ENCODE results near the gene TCF20.

TCF20 gene

GRCh38 chr22:42281706-42282251 is 11.3 kb upstream of the TCF20 start:
- TF ChIP-seq CTCF (IDR thresholded peaks at IDR 0.05) (no peak), ZFX (IDR thresholded peaks at IDR 0.05; ENCODE audit: borderline replicate concordance) (no peak)
- H3K27ac ChIP-seq, result no peak overlapping the region

GRCh38 chr22:42281284-42281683 is 10.8 kb upstream of the TCF20 start:
- no peak overlapping the region for H3K27ac ChIP-seq

DNA sequence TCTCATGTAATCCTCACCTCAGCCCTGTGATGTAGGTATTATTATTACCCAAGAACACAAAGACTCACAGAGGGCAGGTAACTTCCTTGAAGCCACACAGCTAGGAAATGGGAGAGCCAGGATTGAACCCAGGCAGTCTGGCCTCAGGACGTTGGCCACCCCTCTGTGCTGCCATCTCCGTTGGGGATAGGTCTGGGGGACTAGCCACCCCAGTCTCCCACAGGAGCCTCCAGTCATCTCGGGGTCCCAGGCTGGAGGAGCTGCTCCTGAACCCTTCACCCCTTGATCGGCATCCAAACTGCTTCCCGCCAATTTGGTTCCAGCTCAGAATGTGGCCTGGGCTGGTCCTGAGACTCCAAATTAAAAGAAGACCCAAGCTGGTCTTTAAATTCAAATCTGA is 10.4 kb upstream of the TCF20 start:
- TF ChIP-seq ZFX (IDR thresholded peaks at IDR 0.05; ENCODE audit: borderline replicate concordance) (no peak), CTCF (IDR thresholded peaks at IDR 0.05) (no peak)
- H3K27ac ChIP-seq, result no peak overlapping the region

More at GRCh38 chr22:42281284-42281683, 10.8 kb upstream of the TCF20 start:
- TF ChIP-seq CTCF (IDR thresholded peaks at IDR 0.05) (no peak), ZFX (IDR thresholded peaks at IDR 0.05; ENCODE audit: borderline replicate concordance) (no peak)

DNA sequence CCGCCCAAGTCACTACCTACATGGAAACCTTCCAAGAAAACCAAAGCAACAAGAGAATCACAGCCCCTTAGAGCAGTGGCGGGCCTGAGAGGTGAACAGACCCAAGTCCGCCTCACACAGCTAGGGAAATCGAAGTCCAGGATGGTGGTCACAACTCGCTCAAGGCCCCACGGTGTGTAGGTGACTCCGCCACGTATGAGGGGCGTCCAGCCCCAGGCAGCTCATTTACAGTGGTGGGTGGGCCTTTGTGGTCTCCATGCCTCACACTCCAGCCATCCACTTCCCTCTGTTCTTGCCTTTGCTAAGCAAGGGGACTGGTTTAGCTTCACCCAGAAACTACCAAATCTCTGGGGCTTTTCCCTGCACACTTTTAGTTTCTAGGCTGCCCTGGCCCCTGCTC is 9.7 kb upstream of the TCF20 start:
- TF ChIP-seq ZFX (IDR thresholded peaks at IDR 0.05; ENCODE audit: borderline replicate concordance), result no peak
- no peak for TF ChIP-seq CTCF (IDR thresholded peaks at IDR 0.05)
- H3K27ac ChIP-seq, result no peak overlapping the region

DNA sequence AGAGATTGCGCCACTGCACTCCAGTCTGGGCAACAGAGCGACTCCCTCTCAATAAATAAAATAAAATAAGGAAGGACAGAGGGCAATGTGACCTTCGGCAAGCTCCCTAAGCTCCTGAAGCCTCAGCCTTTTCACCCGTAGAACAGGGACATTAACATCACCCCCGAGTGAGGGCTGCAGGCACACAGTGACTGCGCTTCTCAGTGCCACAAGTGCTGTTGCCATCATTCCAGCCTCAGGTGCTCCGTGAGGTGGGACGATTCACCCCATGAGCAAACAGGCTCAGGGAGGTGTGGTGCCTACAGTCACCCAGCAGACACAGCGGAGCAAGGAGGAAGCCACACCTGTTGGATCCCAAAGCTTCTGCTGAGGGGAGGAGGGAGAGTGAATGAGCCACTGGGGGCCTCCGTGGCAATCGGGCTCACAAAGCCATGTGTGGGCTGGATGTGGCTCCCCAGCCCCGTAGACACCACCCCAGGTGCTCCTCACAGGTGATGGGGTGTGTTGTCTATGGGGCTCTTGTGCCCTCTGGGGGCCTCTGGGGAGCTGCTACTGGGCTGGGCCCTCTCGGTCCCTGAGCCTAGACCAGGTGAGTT is 9.1 kb upstream of the TCF20 start:
- no peak for TF ChIP-seq CTCF (IDR thresholded peaks at IDR 0.05)
- H3K27ac ChIP-seq, result no peak overlapping the region

GRCh38 chr22:42277988-42278776 is 7.7 kb upstream of the TCF20 start:
- TF ChIP-seq ZFX (IDR thresholded peaks at IDR 0.05; ENCODE audit: borderline replicate concordance), result no peak
- TF ChIP-seq CTCF (IDR thresholded peaks at IDR 0.05), result peak; percentile 9; the same call in 1 of the 2 replicates
- no peak overlapping the region for H3K27ac ChIP-seq

DNA sequence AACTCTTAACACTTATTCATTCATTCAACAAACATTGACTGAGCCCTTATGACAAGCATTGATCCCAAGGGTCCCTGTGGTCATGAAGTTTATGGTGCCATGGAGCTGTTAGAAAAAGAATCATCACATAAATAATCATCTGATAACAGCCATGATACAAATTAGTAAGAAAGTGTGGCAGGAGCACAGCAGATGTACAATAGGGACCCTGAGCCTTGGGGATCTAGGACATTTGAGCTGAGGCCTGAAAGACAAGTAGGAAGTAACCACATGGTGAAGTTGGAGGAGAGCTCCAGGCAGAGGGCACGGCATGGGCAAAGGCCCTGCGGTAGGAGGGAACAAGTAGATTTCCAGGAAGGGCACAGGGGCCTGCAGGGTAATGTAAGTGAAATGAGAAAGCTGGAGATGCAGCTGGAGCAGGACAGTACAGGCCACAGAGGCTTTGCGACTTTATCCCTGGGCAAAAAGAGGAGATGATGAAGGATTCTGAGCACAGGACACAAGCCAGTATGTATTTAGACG is 6.8 kb upstream of the TCF20 start:
- no peak for TF ChIP-seq CTCF (IDR thresholded peaks at IDR 0.05)
- no peak for TF ChIP-seq ZFX (IDR thresholded peaks at IDR 0.05; ENCODE audit: borderline replicate concordance)
- H3K27ac ChIP-seq, result no peak overlapping the region

All from 22Rv1 (cell line).